ENCODE results near the gene THSD7A.

DNA sequence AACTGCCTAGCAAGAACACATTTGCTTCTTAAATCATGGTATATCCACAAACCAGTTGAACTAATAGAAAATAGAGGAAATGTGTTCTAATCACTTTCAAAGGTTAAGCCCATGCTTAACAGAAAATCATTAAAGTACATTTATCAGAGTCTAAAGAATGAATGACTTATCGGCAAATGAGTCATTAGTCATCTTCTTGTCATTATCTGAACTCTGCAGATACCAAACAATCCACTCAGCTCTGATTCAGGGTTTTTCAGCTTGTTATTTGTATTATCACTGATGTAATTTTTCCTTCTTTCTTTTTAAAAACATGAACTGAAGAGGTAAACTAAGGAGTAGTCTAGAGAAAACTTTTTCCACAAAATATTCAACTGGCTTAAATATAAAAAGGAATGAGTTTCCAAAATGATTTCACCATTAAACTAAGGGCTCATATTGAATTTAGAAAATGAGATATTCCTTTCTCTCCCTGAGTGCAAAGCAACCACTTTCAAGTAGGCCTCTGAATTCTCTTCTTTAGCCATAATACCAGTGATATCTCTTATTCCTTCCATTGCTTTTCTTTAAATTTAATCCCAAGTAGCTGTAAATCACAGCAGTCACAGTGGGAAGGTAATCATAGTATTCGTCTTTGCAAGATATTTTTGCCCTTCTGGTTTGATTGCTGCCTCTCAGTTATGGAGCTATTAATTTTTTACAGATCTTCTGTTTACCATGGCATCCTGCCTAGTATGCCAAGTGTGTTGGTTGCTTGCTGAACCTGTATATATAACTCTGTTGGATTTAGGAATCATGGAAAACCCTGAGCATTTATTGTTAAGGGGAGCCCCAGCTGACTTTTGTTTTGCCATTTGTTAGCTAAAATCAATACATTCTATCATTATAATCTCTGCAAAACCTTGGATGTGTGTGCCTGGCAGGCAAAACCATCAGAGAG lies 125.1 kb downstream of the THSD7A start:
- TF ChIP-seq MAFK (IDR thresholded peaks at IDR 0.05; ENCODE audit: low read depth, low read length) (no peak), RAD21 (IDR thresholded peaks at IDR 0.05; ENCODE audit: low read length) (no peak), CTCF (conservative IDR thresholded peaks at IDR 0.05; ENCODE audit: low read depth, low read length) (no peak), BHLHE40 (IDR thresholded peaks at IDR 0.05; ENCODE audit: low read depth, low read length) (no peak), POLR2A (IDR thresholded peaks at IDR 0.05; ENCODE audit: low read depth, low read length) (no peak), RFX5 (IDR thresholded peaks at IDR 0.05; ENCODE audit: low read depth, low read length) (no peak), MAZ (IDR thresholded peaks at IDR 0.05; ENCODE audit: borderline replicate concordance, low read depth, low read length) (no peak), USF2 (IDR thresholded peaks at IDR 0.05; ENCODE audit: low read depth, low read length) (no peak), RCOR1 (IDR thresholded peaks at IDR 0.05; ENCODE audit: insufficient replicate concordance, low read length) (no peak), CEBPB (IDR thresholded peaks at IDR 0.05; ENCODE audit: low read depth, low read length) (no peak), SMC3 (IDR thresholded peaks at IDR 0.05; ENCODE audit: low read depth, low read length) (no peak)

Measured in IMR-90 (cell line).